HEK293 (cell line): ENCODE results near the gene CASKIN2.

Source experiments
- CTCF ChIA-PET: fragments of 350-600 bp; formaldehyde crosslinking; extraction: SDS; loops from one replicate; lab custom pipeline; 2021; ENCODE audit warnings: antibody characterized with exemption; lab: Yijun Ruan, JAX
- POLR2A ChIA-PET: fragments of 300-600 bp; formaldehyde crosslinking; extraction: SDS; loops from one replicate; lab custom pipeline; 2020; ENCODE audit warnings: antibody characterized with exemption, inconsistent platforms; lab: Yijun Ruan, JAX
- H3K27ac ChIP-seq: fragments of 200-500 bp; sonication (Bioruptor generic); 2 replicates; pipeline ENCODE4 v1.5.1; 2014; ENCODE audit warnings: low read depth, low read length, control low read depth, inconsistent platforms; ENCODE audit errors: extremely low read depth
- H3K36me3 ChIP-seq, 2 experiments: fragments of 200-500 bp in 1 of 2; sonication (Bioruptor generic) in 1 of 2; 1 replicate in 1 of 2; 2 replicates in 1 of 2; pipeline ENCODE4 v1.5.1; 2014 to 2017; ENCODE audit warnings: inconsistent platforms in 2 of 2, low read length in 2 of 2; ENCODE audit not compliant: control insufficient read depth in 2 of 2, insufficient read depth in 1 of 2
- H3K4me1 ChIP-seq: fragments of 200-500 bp; sonication (Bioruptor generic); 2 replicates; pipeline ENCODE4 v1.5.1; 2014; ENCODE audit warnings: mild to moderate bottlenecking, low read length, inconsistent platforms; ENCODE audit not compliant: control insufficient read depth, insufficient read depth
- H3K4me3 ChIP-seq: 2 replicates; pipeline ENCODE4 v1.5.1; 2011; ENCODE audit warnings: low read depth, mild to moderate bottlenecking, control low read depth, low read length, moderate library complexity
- H3K9me3 ChIP-seq: fragments of 200-500 bp; sonication (Bioruptor generic); 2 replicates; pipeline ENCODE4 v1.5.1; 2014; ENCODE audit warnings: low read depth, low read length, inconsistent platforms; ENCODE audit not compliant: control insufficient read depth, insufficient read depth
- GLI4 ChIP-seq: fragments of 450-650 bp; formaldehyde crosslinking; IDR thresholded peaks from 2 replicates; pipeline ENCODE4 v1.5.1; 2016; ENCODE audit warnings: missing biosample characterization, missing genetic modification characterization
- GLIS1 ChIP-seq: fragments of 450-650 bp; formaldehyde crosslinking; IDR thresholded peaks from 2 replicates; pipeline ENCODE4 v1.5.1; 2016; ENCODE audit warnings: missing biosample characterization, missing genetic modification characterization
- GLIS2 ChIP-seq: fragments of 450-650 bp; formaldehyde crosslinking; IDR thresholded peaks from 2 replicates; pipeline ENCODE4 v1.5.1; 2016; ENCODE audit warnings: missing biosample characterization, missing genetic modification characterization
- KLF9 ChIP-seq: fragments of 450-650 bp; formaldehyde crosslinking; IDR thresholded peaks from 2 replicates; pipeline ENCODE4 v1.5.1; 2016; ENCODE audit warnings: missing biosample characterization, missing genetic modification characterization, low read depth
- MEIS1 ChIP-seq: sonication (generic); formaldehyde crosslinking; IDR thresholded peaks from 2 replicates; pipeline ENCODE4 v1.8.1; 2022; ENCODE audit warnings: missing genetic modification reagents, mild to moderate bottlenecking, borderline replicate concordance
- MZF1 ChIP-seq: fragments of 450-650 bp; formaldehyde crosslinking; IDR thresholded peaks from 2 replicates; pipeline ENCODE4 v1.5.1; 2017; ENCODE audit warnings: missing biosample characterization, missing genetic modification characterization, borderline replicate concordance
- PATZ1 ChIP-seq: fragments of 450-650 bp; formaldehyde crosslinking; IDR thresholded peaks from 2 replicates; pipeline ENCODE4 v1.5.1; 2016; ENCODE audit warnings: missing biosample characterization, missing genetic modification characterization
- PRDM10 ChIP-seq: fragments of 450-650 bp; formaldehyde crosslinking; IDR thresholded peaks from 2 replicates; pipeline ENCODE4 v1.5.1; 2016; ENCODE audit warnings: missing biosample characterization, missing genetic modification characterization
- SCRT1 ChIP-seq: fragments of 450-650 bp; formaldehyde crosslinking; IDR thresholded peaks from 2 replicates; pipeline ENCODE4 v1.5.1; 2016; ENCODE audit warnings: missing biosample characterization, missing genetic modification characterization, borderline replicate concordance
- SP3 ChIP-seq: fragments of 450-650 bp; formaldehyde crosslinking; IDR thresholded peaks from 2 replicates; pipeline ENCODE4 v1.5.1; 2016; ENCODE audit warnings: missing biosample characterization, missing genetic modification characterization
- ZBTB6 ChIP-seq: fragments of 450-650 bp; formaldehyde crosslinking; IDR thresholded peaks from 2 replicates; pipeline ENCODE4 v1.5.1; 2017; ENCODE audit warnings: missing biosample characterization, missing genetic modification characterization
- ZNF146 ChIP-seq: fragments of 450-650 bp; formaldehyde crosslinking; IDR thresholded peaks from 2 replicates; pipeline ENCODE4 v1.5.1; 2016; ENCODE audit warnings: missing biosample characterization, missing genetic modification characterization
- ZNF16 ChIP-seq: fragments of 450-650 bp; formaldehyde crosslinking; IDR thresholded peaks from 2 replicates; pipeline ENCODE4 v1.5.1; 2016; ENCODE audit warnings: low read depth, missing biosample characterization, missing genetic modification characterization
- ZNF2 ChIP-seq: fragments of 450-650 bp; formaldehyde crosslinking; IDR thresholded peaks from 2 replicates; pipeline ENCODE4 v1.5.1; 2016; ENCODE audit warnings: missing biosample characterization, missing genetic modification characterization
- ZNF26 ChIP-seq: fragments of 450-650 bp; formaldehyde crosslinking; IDR thresholded peaks from 2 replicates; pipeline ENCODE4 v1.5.1; 2016; ENCODE audit warnings: missing biosample characterization, missing genetic modification characterization
- ZNF404 ChIP-seq: fragments of 450-650 bp; formaldehyde crosslinking; IDR thresholded peaks from 2 replicates; pipeline ENCODE4 v1.5.1; 2017; ENCODE audit warnings: missing biosample characterization, missing genetic modification characterization
- ZNF423 ChIP-seq: fragments of 450-650 bp; formaldehyde crosslinking; IDR thresholded peaks from 2 replicates; pipeline ENCODE4 v1.5.1; 2016; ENCODE audit warnings: missing biosample characterization, missing genetic modification characterization
- ZNF433 ChIP-seq: fragments of 450-650 bp; formaldehyde crosslinking; IDR thresholded peaks from 2 replicates; pipeline ENCODE4 v1.5.1; 2016; ENCODE audit warnings: missing biosample characterization, missing genetic modification characterization, low read depth
- ZNF449 ChIP-seq: fragments of 450-650 bp; formaldehyde crosslinking; IDR thresholded peaks from 2 replicates; pipeline ENCODE4 v1.5.1; 2017; ENCODE audit warnings: missing biosample characterization, mild to moderate bottlenecking, missing genetic modification characterization, moderate library complexity
- ZNF501 ChIP-seq: fragments of 450-650 bp; formaldehyde crosslinking; IDR thresholded peaks from 2 replicates; pipeline ENCODE4 v1.5.1; 2016; ENCODE audit warnings: missing biosample characterization, missing genetic modification characterization
- ZNF529 ChIP-seq: fragments of 450-650 bp; formaldehyde crosslinking; IDR thresholded peaks from 2 replicates; pipeline ENCODE4 v1.5.1; 2017; ENCODE audit warnings: missing genetic modification characterization, missing biosample characterization; ENCODE audit not compliant: insufficient replicate concordance
- ZNF600 ChIP-seq: fragments of 450-650 bp; formaldehyde crosslinking; IDR thresholded peaks from 2 replicates; pipeline ENCODE4 v1.5.1; 2016; ENCODE audit warnings: missing biosample characterization, missing genetic modification characterization
- ZNF639 ChIP-seq: fragments of 450-650 bp; formaldehyde crosslinking; IDR thresholded peaks from 2 replicates; pipeline ENCODE4 v1.5.1; 2016; ENCODE audit warnings: missing biosample characterization, missing genetic modification characterization
- ZNF660 ChIP-seq: fragments of 450-650 bp; IDR thresholded peaks from 2 replicates; pipeline ENCODE4 v1.5.1; 2018; ENCODE audit warnings: missing biosample characterization, mild to moderate bottlenecking, missing genetic modification characterization
- ZNF670 ChIP-seq: fragments of 450-650 bp; formaldehyde crosslinking; IDR thresholded peaks from 2 replicates; pipeline ENCODE4 v1.5.1; 2016; ENCODE audit warnings: missing biosample characterization, missing genetic modification characterization, low read depth
- ZNF768 ChIP-seq: fragments of 450-650 bp; formaldehyde crosslinking; IDR thresholded peaks from 2 replicates; pipeline ENCODE4 v1.5.1; 2018; ENCODE audit warnings: missing biosample characterization, mild to moderate bottlenecking, missing genetic modification characterization

The CASKIN2 gene

GRCh38 chr17:75557075-75557851 is 41.9 kb upstream of the CASKIN2 start:
- peak overlapping the region; percentile 36; the same call in 1 of the 2 replicates for H3K27ac ChIP-seq
- no peaks in the 10 kb centered on the region for H3K36me3 ChIP-seq
- H3K4me1 ChIP-seq, result 0 out of 2 replicates have a peak, but pooled peaks cover 5% of the 10 kb centered on the region
- no peaks in the 10 kb centered on the region for H3K9me3 ChIP-seq
- POLR2A ChIA-PET, result no interaction called here
- H3K4me3 ChIP-seq, result no peak overlapping the region
- CTCF ChIA-PET, result no interaction called here
- TF ChIP-seq ZNF501 (tag by site-specific recombination), result no peak
- TF ChIP-seq SP3 (tag by site-specific recombination), result no peak
- no peak for TF ChIP-seq ZNF639 (tag by site-specific recombination)
- no peak for TF ChIP-seq MEIS1 (CRISPR knock-in tag)
- no peak for TF ChIP-seq MZF1 (tag by site-specific recombination)
- no peak for TF ChIP-seq PATZ1 (tag by site-specific recombination)
- TF ChIP-seq ZNF660, result no peak
- no peak for TF ChIP-seq SCRT1 (tag by site-specific recombination)
- no peak for TF ChIP-seq ZNF16 (tag by site-specific recombination)
- no peak for TF ChIP-seq ZNF146 (tag by site-specific recombination)
- peak; percentile 6 for TF ChIP-seq GLIS1 (tag by site-specific recombination)
- TF ChIP-seq ZNF600 (tag by site-specific recombination), result no peak
- TF ChIP-seq ZNF529, result no peak
- TF ChIP-seq ZNF423 (tag by site-specific recombination), result 0 out of 2 replicates have a peak, but pooled peaks have one; percentile 18
- no peak for TF ChIP-seq KLF9 (tag by site-specific recombination)
- no peak for TF ChIP-seq ZNF670 (tag by site-specific recombination)
- TF ChIP-seq ZNF449, result no peak
- no peak for TF ChIP-seq ZNF404 (tag by site-specific recombination)
- TF ChIP-seq GLI4 (tag by site-specific recombination), result no peak
- no peak for TF ChIP-seq ZNF2
- TF ChIP-seq ZNF768 (tag by site-specific recombination), result no peak
- TF ChIP-seq PRDM10, result peak; percentile 71
- no peak for TF ChIP-seq ZBTB6
- peak; percentile 42; the same call in 1 of the 2 replicates for TF ChIP-seq GLIS2 (tag by site-specific recombination)
- TF ChIP-seq ZNF26 (tag by site-specific recombination), result no peak
- TF ChIP-seq ZNF433 (tag by site-specific recombination), result no peak
